ENCODE data around the gene TENM4. TPM values are rescaled to one million over a fixed set of nuclear protein-coding genes. Genes with fewer than 3 reads are reported as not detected.

TENM4 gene
- total and polyA plus RNA-seq, 2 experiments from 2014 or later = 19.0 to 105 TPM

DNA sequence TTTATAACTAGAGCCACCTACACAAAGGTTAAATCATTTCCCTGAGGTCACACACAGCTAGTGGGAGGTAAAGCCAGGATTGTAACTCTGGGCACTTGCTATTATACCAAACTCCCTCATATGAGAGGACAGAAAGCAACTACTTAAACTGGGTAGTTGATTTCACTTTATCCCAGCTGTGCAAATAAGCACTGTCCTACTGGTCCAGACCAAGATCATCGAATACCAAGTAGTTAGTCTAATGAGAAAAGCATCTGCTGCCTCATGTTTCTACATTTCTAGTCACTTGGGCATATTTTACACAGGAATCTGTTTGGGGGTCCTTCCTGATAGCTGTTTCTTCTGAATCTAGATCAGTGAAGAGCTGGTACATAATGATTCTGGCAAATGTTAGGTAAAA is 687.5 kb downstream of the TENM4 start:
- Histone ChIP-seq H3K4me3 (no peak overlapping the region), H3K36me3 (peaks cover 9% of the 10 kb centered on the region), H3K4me1 (ENCODE audit: low read depth) (no peaks in the 10 kb centered on the region), H3K9me3 (ENCODE audit: low read depth) (no peaks in the 10 kb centered on the region), H3K27me3 (no peaks in the 10 kb centered on the region), H3K27ac (no peak overlapping the region)
- DNase-seq (ENCODE audit: low read depth in 1 of 2, low spot score in 1 of 2) = no peak
- TF ChIP-seq, protein P1, sequence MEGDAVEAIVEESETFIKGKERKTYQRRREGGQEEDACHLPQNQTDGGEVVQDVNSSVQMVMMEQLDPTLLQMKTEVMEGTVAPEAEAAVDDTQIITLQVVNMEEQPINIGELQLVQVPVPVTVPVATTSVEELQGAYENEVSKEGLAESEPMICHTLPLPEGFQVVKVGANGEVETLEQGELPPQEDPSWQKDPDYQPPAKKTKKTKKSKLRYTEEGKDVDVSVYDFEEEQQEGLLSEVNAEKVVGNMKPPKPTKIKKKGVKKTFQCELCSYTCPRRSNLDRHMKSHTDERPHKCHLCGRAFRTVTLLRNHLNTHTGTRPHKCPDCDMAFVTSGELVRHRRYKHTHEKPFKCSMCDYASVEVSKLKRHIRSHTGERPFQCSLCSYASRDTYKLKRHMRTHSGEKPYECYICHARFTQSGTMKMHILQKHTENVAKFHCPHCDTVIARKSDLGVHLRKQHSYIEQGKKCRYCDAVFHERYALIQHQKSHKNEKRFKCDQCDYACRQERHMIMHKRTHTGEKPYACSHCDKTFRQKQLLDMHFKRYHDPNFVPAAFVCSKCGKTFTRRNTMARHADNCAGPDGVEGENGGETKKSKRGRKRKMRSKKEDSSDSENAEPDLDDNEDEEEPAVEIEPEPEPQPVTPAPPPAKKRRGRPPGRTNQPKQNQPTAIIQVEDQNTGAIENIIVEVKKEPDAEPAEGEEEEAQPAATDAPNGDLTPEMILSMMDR (IDR thresholded peaks at IDR 0.05; ENCODE audit: low read depth, low read length) = no peak

DNA sequence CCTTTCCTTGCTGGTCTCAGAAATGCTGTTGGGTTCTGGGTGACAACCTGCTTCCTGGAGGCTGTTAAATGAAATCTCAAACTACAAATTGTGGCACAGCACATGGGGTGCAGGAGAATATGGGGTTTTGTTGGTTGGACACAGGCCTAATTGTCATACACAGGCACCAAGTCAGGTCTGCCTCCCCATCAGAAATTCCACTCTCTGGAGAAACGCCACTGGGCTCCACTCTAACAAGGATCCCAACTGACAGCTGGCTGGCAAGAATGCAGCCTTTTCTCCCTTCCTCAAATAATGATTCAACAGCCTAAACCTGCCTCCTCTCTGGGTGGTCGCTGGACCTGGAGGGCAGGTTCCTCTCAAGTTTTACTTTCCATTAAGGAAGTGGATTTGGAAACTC is 688.3 kb downstream of the TENM4 start:
- no peaks in the 10 kb centered on the region for H3K9me3 ChIP-seq (ENCODE audit: low read depth)
- no peak overlapping the region for H3K4me3 ChIP-seq
- no peak for DNase-seq (ENCODE audit: low read depth in 1 of 2, low spot score in 1 of 2)
- peaks cover 9% of the 10 kb centered on the region for H3K36me3 ChIP-seq
- no peak overlapping the region for H3K27ac ChIP-seq
- H3K27me3 ChIP-seq = no peaks in the 10 kb centered on the region
- TF ChIP-seq, protein P1 (IDR thresholded peaks at IDR 0.05; ENCODE audit: low read depth, low read length) = no peak
- no peaks in the 10 kb centered on the region for H3K4me1 ChIP-seq (ENCODE audit: low read depth)

DNA sequence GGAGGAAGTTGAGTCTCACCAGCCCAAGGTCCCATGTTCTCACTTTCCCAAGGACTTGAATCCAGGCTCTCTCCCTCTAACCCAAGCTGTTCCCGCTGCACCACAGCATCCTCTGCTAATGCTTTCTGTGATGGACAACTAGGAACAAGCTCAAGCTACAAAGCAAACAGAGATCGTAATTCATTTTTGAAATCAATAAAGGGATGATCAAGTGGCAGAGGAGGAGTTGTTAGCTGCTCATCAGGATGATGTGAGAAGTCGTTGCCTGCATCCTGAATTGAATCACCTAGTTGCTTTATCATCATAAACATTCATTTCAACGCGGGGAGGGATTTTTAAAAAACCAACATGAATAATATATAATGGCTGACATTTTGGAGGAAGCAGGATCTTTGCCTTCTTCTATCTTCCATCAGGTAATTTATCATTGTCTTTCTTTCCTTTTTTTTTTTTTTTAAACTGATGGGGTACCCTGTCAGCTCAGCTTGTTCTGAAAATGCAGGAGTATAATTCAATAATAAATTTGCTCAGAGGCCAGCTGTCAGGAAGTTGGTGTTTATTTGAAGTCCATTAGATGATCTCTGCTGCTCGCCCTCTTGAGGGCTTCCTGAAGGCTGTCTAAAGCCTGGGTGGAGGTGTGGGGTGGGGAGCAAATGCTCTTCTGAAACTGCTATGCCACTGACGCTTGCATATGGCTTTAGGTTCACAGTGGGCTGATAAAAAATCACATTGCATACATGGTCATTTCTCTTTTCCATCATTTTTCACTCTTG is 691.7 kb downstream of the TENM4 start:
- H3K4me1 ChIP-seq (ENCODE audit: low read depth) = no peaks in the 10 kb centered on the region
- H3K27ac ChIP-seq = no peak overlapping the region
- H3K36me3 ChIP-seq = no peaks in the 10 kb centered on the region
- no peaks in the 10 kb centered on the region for H3K9me3 ChIP-seq (ENCODE audit: low read depth)
- TF ChIP-seq, protein P1 (IDR thresholded peaks at IDR 0.05; ENCODE audit: low read depth, low read length) = no peak
- DNase-seq (ENCODE audit: low read depth in 1 of 2, low spot score in 1 of 2) = no peak
- H3K4me3 ChIP-seq = no peak overlapping the region
- no peaks in the 10 kb centered on the region for H3K27me3 ChIP-seq

DNA sequence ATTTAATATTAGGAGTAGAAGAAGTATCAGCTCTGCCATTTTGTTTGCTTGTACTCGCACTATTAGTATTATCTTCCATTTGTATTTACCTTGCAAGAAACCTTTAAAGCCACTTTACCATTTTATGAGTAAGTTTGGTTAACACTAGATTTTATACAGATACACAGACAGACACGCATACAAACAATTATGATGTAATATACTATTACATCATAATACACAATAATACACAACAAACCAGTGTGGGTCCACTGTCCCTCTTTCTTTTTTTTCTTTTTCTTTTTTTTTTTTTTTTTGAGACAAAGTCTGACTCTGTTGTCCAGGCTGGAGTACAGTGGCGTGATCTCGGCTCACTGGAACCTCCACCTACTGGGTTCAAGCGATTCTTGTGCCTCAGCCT is 695.9 kb downstream of the TENM4 start:
- TF ChIP-seq, protein P1 (IDR thresholded peaks at IDR 0.05; ENCODE audit: low read depth, low read length) = no peak
- no peaks in the 10 kb centered on the region for H3K27me3 ChIP-seq
- no peak overlapping the region for H3K27ac ChIP-seq
- no peaks in the 10 kb centered on the region for H3K9me3 ChIP-seq (ENCODE audit: low read depth)
- no peak overlapping the region for H3K4me3 ChIP-seq
- no peak for DNase-seq (ENCODE audit: low read depth in 1 of 2, low spot score in 1 of 2)
- H3K36me3 ChIP-seq = no peaks in the 10 kb centered on the region
- no peaks in the 10 kb centered on the region for H3K4me1 ChIP-seq (ENCODE audit: low read depth)

DNA sequence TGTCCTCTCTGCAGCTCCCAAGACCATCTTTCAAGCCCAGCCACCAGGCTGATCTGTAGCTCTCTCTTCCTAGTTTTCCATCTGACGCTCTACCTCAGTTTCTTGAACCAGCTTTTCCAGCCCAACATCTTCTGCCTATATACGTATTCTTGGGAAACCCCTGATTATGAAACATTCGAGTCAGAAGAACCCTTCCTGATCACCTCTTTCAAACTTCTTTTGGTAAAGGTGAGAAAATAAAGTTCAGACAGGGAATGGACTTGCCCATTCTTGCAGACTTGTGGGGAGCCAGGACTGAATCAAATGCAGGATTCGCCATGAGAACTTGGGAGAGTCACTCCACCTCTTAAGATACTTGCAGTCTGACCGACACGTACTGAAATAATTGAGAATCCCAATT is 696.6 kb downstream of the TENM4 start:
- Histone ChIP-seq H3K36me3 (no peaks in the 10 kb centered on the region), H3K4me3 (no peak overlapping the region), H3K4me1 (ENCODE audit: low read depth) (no peaks in the 10 kb centered on the region), H3K27me3 (no peaks in the 10 kb centered on the region), H3K27ac (no peak overlapping the region), H3K9me3 (ENCODE audit: low read depth) (no peaks in the 10 kb centered on the region)
- TF ChIP-seq, protein P1 (IDR thresholded peaks at IDR 0.05; ENCODE audit: low read depth, low read length) = no peak
- DNase-seq (ENCODE audit: low read depth in 1 of 2, low spot score in 1 of 2) = no peak

Measured in cardiac muscle cell (in vitro differentiated cells and primary cell).